ENCODE measurements around the gene CFAP58.

CFAP58 gene, protein sequence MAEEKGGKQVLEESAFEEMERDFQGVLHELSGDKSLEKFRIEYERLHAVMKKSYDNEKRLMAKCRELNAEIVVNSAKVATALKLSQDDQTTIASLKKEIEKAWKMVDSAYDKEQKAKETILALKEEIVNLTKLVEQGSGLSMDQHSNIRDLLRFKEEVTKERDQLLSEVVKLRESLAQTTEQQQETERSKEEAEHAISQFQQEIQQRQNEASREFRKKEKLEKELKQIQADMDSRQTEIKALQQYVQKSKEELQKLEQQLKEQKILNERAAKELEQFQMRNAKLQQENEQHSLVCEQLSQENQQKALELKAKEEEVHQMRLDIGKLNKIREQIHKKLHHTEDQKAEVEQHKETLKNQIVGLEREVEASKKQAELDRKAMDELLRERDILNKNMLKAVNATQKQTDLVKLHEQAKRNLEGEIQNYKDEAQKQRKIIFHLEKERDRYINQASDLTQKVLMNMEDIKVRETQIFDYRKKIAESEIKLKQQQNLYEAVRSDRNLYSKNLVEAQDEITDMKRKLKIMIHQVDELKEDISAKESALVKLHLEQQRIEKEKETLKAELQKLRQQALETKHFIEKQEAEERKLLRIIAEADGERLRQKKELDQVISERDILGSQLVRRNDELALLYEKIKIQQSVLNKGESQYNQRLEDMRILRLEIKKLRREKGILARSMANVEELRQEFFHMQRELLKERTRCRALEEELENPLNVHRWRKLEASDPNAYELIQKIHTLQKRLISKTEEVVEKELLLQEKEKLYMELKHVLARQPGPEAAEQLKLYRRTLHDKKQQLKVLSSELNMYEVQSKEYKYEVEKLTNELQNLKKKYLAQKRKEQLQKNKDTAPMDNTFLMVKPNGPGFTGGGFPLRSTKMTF

DNA sequence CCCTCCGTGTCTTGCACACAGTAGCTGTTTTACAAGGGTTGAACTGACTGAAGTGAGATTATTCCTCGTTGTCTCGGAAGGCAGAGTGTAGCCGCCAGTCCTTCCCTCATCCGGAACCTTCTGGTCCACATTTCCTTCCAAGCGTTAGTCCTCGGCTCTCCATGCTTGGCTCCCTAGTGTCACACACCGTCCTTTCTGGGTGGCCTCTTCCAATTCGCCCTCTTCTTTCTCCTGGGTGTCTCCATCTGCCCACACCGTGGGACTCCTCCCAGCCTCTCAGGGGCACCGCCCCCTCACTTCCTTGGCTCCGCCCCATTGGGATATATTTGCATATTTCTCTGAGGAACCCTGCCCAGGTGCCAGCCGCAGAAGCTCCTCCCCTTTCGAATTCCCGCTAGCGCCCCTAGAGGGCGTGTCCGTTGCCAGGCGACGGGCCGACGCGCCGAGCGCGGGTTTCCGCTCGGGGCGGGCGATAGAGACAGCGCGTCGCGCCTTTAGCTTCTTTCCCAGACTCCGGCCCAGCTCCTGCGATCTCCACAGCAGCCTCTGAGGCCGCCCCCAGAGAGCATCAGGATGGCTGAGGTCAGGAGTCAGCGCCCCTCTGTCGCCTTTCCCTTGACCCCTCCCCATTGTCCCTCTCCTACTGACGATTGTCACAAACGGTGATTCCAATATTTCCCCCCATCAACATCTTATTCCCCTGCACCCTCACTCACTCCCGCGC, at the start of gene CFAP58:
Gene CFAP58 (plus strand): TSS at position 509 of the 724 bp plus-strand sequence. CDS start 65 bp downstream, at position 574.
- peak; percentile 86 for DNase-seq (ENCODE audit: low spot score)

DNA sequence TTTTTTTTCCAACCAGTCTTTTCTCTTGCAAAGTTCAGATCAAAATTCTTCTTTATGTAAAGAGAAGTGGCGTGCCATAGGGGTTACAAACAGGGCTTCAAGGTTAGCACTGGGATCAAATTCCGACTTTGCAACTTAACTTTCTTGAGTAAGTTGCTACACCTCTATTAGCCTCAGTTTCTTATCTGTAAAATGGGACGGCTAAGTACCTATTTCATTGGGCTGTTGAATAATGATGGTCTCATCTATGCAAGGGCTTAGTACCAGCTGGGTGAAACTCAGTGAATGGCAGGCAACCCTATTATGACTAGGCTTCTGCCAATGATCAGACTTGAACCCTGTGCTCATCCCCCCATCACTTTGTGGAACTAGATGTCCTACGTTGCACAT, 49.3 kb upstream of the CFAP58 start:
- no peak for DNase-seq (ENCODE audit: low spot score)

DNA sequence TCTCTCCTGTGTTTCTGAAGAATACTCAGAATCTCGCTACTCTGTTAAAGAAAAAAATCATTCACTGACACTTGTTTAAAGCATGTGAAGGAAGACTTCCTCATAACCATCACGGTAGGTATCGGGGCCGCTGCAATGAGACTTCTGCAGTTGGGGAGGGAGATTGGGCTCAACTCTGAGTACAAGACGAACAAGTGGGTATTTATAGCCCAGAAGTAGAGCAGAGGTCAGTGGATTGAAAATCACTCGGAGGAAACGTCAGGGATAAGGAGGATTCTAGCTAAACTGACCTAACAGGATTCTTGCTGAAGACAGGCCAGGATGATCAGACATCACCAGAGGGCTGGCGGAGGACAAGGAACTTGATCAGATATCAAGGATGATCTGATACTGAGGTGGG, 48.7 kb upstream of the CFAP58 start:
- no peak for DNase-seq (ENCODE audit: low spot score)

DNA sequence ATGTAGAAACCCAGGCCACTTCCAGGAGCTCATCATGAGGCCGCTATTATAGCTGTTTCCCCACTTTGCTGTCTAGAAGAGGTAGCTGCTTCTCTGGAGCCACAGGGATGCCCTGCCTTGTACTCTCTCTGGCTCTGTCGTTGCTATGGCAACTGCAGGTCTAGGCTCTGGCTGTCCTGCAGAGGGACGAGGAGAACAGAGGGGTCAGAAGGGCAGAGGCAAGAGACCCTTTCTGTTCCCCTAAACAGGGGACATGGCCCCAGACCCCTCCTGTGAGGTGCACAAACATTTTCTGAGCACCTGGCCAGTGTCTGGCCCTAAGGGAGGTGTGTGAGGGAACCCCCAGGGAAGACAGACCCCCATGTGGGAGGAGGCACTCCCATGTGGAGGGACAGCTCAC, 46.7 kb upstream of the CFAP58 start:
- DNase-seq (ENCODE audit: low spot score), result no peak

DNA sequence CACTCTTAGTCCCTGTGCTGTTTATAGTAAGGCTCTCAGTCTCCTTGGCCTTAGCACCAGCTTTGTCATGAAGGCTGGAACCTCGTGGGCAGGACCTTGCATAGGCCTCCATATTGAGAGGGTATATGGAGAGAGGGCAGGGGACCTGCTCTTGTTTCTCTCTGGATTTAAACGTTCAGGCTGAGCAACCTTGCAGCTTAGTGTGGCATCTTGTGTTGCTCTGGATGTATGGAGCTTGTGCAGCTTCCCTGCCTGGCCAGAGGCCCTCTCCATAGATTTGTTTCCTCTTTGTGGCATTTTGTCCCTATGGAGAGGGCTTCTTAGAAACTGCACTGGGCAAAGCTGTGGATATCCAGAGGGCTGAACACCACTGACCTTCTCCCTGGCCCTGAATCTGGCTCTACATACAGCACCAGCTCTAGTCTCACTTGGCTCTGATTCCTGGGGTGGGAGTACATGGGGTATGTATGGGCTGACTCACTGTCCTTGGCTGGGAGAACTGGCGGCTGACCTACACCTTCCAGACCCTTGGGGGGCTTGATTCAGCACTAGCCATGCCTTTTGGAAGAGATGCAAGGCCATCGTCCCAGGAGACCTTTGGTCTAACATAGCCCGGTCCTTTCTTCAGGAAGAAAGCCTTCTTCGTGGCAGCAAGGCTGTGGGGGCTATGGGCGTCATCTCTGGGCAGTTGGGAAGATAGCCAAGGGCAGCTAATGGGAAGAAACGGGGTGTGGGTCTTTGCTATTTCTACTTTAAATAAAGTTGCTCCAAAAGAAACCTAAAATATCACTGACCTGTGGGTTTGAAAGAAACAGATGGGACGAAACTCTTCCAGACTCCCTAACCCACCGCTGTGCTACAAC, 45.8 kb upstream of the CFAP58 start:
- no peak for DNase-seq (ENCODE audit: low spot score)

DNA sequence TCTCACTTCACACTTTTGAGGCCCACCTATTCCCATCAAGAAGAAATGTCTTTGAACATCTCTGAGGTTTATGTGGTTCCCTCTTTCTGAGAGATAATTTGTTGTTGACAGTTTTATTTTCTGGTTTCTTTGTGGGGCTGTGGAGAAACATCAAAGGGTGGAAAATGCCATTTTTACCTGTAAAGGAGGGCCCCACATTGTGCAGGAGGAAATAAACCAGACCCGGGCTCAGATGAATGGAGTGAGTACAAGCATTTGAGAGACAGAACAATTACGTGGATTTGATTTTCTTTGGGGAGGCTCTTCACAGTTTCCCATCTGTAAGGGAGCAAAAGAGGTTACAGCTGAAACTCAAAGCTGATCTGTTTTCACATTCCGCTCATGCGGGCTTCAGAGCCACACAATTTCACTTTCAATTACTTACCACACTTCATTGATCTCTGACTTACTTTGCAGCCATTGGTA, 45.2 kb upstream of the CFAP58 start:
- DNase-seq (ENCODE audit: low spot score), result no peak

DNA sequence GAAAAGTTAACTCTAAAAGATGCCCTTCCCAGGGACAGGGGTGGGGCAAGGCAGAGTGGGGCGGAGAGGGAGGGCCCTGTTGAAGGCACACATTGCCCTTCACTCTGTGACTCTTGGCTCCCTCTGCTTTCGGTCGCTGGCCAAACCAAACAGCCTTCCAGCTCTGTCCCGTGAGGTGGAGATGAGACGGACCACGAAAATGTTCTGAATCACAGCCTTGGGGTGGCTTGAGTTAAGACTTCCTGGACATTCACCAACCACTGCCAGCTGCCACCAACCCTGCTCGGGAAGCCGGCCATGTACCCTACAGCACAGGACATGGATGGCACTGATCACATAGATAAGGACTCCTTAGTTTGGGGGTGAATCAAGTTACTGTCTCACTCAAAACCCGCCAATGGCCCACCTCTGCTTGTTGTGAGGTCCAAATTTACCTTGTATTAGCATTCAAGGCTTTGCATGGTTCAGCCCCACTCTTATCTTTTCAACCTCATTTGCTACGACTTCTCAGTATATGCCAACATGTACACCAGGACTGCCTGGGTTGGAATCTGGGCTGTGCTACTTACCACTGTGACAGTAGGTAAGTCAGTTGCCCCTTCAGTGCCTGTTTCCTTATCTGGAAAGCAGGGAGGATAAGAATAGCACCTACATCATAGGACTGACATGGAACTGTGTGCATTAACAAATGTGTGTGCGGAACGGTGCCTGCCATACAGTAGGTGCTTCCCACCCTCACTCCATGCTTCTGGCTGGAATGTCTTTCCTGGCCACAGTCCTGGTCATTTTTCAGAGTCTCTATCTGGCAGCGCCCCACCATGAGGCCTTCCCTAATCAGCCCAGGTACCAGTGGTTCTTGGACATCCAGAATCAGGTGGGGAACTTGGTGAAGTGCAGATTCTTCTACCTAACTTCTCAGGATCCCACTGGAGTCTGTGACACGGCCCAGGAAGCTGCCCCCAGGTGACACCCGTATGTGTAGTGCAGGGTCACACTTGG, 43.4 kb upstream of the CFAP58 start:
- no peak for DNase-seq (ENCODE audit: low spot score)

DNA sequence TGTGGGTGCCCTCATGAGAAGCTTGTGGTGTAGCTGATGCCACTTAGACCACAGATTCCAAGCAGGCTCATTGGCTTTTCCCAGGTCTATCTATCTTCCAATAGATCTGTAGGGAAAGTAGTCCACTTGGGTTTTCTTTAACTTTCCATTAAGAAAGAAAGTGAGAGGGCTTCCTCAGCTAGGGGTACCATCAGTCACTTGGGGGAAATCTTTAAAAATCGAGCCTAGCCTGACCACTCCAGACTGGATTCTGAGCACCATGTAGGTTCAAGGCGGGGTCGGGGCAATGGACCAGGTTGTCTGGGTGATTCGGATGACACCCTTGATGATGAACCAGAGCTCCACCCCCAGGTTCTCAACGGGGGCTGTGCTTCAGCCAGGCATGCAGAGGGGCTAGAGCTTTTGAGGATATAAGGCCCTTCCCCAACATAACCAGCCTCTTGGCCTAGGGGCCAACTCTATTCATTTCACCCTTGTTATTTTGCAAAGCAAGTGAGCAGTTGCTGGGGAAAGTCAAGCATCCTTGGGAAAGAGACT, 42.4 kb upstream of the CFAP58 start:
- DNase-seq (ENCODE audit: low spot score), result no peak

DNA sequence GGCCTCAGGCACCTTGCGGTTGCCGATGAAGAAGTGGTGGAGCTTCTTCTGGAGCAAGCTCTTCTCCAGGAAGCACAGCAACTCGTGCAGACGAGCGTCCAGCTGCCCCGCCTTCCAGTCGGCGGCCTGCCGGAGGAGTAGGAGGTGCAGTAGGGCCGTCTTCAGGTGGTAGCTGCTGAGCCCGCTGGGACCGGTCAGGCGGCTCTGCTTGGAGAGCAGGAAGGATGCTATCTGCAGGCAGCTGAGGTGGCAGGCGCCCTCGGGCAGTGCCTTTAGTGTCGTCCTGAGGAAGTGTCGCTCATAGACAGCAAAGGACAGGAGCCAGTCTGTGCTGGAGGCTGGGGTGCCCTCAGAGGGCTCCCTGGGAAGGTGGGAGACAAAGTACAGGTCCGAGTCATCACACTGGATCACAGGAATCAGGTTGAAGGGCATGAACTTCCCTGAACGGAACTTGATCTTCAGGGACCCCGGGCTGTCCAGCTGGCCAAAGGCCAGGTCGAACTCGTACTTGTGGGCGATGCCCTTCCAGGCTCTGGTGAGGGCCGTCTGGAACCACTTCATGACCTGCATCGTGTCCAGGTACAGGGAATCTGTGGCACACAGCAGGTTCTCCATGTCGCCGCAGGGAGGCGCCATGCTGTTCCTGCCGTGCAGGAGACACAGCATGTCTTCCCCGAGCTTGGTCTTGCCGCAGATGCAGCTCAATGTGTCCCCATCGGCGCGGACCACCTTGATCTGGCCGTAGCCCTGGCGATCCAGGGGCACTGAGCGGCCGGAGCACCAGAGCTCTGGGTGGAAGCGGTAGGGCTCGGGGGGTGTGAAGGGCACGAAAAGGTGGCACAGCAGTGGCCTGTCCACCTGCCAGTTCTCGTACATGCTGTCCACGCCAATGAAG, 38.8 kb upstream of the CFAP58 start:
- no peak for DNase-seq (ENCODE audit: low spot score)

DNA sequence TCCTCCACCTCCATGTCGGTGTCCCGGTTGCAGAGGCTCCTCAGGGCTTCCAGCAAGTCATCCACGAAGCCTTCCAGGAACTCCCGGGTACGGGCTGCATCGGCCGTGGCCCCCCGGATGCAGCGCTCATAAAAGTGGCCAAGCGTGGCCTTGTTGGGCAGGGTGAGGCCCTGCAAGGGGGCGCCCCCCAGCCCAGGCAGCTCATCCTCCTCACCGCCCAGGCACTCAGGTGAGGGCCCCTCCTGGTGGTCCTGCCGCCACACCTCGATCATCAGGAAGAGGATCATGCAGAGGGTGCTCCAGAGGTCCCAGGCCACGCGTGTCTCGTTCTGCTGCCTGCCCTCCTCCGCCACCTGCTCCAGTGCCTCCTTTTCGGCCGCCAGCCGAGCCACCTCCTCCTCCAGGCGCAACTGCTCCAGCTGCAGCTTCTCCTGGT, 38.1 kb upstream of the CFAP58 start:
- no peak for DNase-seq (ENCODE audit: low spot score)

DNA sequence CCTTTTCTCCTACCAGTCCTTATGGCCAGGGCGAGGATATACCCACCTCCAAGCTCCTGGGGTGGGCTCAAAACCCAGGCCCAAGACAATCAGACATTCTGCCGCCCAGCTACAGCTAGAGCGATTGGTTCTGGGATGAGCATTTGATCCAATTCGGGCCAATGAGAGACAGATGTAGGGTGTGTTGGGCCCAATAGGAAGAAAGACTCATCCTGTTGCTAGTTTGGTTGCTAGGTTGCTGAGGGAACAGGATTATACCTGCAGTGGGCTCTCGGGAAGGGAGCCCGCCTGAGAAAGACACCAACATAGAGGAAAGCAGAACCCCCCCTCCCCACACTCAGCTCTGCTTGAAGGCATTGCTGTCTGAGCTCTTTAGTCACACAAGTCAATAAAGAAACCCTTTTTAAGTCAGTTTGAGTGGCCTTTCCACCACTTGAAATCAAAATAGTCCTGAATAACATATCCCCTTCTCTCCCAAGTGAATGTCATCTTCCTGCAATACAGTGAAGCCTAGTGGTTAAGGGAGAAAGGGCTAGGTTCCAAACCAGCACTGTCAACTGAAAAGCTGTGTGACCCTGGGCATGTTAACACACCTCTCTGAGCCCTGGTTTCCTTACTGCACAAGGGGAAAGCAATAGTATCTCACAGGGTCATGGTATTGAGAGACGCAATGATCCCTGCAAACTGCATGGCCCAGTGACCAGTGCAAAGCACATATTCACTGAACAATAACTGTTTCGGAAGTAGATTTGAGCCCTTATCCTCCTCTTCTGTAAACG, 37.1 kb upstream of the CFAP58 start:
- no peak for DNase-seq (ENCODE audit: low spot score)

DNA sequence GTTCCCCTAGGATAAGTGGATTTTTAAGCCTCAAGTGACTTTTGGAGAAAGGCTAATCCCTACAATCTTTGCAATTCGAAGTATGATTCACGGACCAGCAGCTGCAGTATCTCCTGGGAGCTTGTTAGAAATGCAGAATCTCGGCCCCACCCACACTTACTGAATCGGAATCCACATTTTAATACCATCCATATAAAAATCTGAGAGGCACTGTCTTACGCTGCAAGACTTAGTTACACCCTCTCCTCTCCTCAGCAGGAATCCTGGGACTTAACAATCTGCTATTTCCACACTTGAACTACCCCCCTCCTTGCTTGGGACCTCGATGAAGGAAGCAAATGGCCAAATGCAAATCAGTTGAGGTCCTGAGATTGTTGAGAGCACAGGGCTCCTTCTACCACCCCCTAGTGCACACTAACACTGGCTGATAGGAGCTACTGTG, 36.3 kb upstream of the CFAP58 start:
- no peak for DNase-seq (ENCODE audit: low spot score)

DNA sequence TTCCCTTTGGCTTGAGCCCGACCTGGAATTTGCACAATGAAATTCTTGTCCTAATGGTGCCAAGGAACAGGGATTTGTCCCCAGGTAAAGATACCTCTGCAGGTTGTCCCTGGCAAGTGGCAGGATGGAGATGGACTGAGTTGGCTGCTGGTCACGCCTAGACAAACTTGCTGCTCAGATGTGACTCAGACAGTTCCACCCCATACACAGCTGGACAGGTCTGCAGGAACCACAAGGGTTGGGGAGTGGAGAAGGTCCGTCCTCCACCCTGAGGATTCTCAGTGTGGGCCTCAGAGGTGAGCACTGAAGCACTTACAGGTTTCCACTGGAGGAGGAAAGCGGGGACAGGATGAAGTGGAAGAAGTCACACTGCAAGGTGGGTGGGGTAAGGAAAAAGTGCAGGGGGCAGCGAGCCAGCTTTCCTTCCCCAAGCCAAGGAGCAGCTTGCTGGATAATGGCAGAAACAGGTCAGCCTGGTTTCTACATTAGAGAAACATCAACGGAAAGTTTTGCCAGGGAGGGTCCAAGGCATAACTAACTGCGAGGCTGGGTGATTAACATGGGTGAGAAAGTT, 35.8 kb upstream of the CFAP58 start:
- no peak for DNase-seq (ENCODE audit: low spot score)

DNA sequence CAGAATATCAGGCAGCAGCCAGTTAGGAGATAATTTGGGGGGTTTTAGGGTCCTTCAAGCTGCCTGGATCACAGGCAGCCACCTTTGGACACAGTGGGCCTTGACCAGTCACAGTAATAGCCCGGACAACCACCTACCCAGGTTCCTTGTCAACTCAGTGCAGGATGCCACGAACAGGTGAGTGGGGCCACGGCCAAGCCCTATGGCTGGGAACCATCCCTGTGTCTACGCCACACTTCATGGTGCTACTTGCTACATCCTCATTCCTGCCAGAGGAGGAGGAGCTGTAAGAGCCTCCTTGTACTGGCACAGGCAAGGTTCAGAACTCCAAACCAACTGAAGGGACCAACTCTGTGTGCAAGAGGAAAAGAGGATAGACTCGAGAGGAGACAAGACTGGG, 35.3 kb upstream of the CFAP58 start:
- no peak for DNase-seq (ENCODE audit: low spot score)

DNA sequence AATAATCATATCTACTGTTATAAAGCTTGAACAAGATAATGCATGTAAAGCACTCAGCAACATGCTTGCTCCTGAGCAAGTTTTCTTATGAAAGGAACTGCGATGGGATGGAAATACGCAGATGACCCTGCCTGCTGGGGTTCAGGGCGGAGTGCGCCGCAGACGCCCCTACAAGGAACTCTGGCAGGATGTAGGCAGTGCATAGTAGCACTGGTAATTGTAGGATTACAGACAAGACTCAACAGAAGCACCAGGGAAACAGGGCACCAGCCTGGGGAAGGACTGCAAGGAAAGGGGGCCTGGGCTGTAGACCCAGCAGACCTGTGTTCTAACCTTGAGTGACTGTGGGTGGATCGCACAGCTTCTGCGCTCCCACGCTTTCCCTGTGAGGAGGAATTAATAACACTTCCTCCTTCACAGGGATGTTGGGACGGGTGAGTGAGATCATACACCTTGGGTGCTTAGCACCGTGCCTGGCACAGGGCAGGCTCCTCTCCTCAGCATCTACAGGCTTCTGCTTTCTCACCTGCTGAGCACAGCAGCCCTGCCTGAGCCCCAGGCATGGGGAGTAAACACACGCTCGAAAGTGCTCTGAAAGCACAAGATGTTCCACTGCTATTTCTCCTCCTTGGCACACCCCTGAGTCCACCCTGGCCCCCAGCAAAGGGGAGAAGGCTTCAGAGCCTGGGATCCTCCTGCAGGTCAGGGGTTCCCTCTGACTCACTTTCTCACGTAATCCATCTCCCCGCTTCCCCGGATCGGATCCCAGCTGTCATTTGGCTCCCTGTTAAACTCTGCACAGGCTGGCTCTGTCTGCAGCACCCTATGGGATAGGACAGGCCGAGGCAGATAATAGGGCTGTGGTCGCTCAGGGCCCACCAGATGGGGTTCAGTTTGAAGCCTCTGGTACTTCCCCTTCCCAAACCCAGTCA, 34.6 kb upstream of the CFAP58 start:
- DNase-seq (ENCODE audit: low spot score), result no peak

DNA sequence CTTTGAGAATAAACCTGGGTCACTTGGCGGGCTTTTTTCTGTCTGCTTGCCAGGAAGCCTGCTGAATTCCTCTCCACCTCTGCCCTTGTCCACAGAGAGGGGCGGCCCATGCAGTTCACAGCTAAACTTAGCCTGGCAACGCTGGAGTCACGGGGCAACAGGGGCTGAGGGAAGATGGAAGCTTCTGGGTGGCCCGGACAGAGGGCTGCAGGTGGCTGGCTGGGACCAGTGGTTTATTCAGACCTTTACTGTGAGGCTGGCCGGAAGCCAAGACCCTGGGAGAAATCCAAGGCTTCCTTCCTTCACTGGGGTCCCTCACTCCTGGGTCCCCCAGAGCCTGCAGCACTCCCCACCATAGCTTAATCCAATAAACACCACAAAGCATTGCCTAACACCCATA, 32.4 kb upstream of the CFAP58 start:
- DNase-seq (ENCODE audit: low spot score), result no peak
